DLD1 (cell line): Measurements from ENCODE around the gene TM9SF2.
"Not testable (repeated sequence)": the region's sequence is repeated elsewhere in the genome, so short reads cannot be mapped to it uniquely, and the experiment has no call there.

Source experiments
- in situ Hi-C: cut with HindIII; loops from 2 replicates; pipeline ENCODE4 v1.10.0; 2017; ENCODE audit warnings: low sequenced_read_pairs

TM9SF2 gene

GRCh38 chr13:99491750-99492149 is 9.5 kb upstream of the TM9SF2 start:
- in situ Hi-C loops, result not testable (repeated sequence)

- in situ Hi-C loops, result no loop called here
These were observed 5.6 kb upstream of the TM9SF2 start for GRCh38 chr13:99495466-99496183.

- in situ Hi-C loops, result no loop called here
These were observed 4.8 kb upstream of the TM9SF2 start for GRCh38 chr13:99496184-99497142.

- in situ Hi-C loops, result no loop called here
These were observed 2.8 kb upstream of the TM9SF2 start for GRCh38 chr13:99498171-99499161.

- in situ Hi-C loops, result no loop called here
These were observed 461 bp upstream of the TM9SF2 start for GRCh38 chr13:99500839-99501183.

GRCh38 chr13:99501848-99502301 is 603 bp downstream of the TM9SF2 start:
- in situ Hi-C loops, result no loop called here

GRCh38 chr13:99505814-99506269 is 4.6 kb downstream of the TM9SF2 start:
- in situ Hi-C loops, result no loop called here

- in situ Hi-C loops, result no loop called here
These were observed 5.4 kb downstream of the TM9SF2 start for GRCh38 chr13:99506634-99507033.

- in situ Hi-C loops, result no loop called here
These were observed 5.8 kb downstream of the TM9SF2 start for GRCh38 chr13:99507054-99507453.

- in situ Hi-C loops, result no loop called here
These were observed 6.3 kb downstream of the TM9SF2 start for GRCh38 chr13:99507551-99507950.

- in situ Hi-C loops, result no loop called here
These were observed 6.7 kb downstream of the TM9SF2 start for GRCh38 chr13:99507986-99508385.

- in situ Hi-C loops, result no loop called here
These were observed 8.2 kb downstream of the TM9SF2 start for GRCh38 chr13:99509479-99509878.

GRCh38 chr13:99514801-99515200 is 13.5 kb downstream of the TM9SF2 start:
- in situ Hi-C loops, result no loop called here

- in situ Hi-C loops, result no loop called here
These were observed 15.1 kb downstream of the TM9SF2 start for GRCh38 chr13:99516153-99516929.

- in situ Hi-C loops, result no loop called here
These were observed 16.3 kb downstream of the TM9SF2 start for GRCh38 chr13:99517577-99517976.

GRCh38 chr13:99517984-99518383 is 16.7 kb downstream of the TM9SF2 start:
- in situ Hi-C loops, result no loop called here

- in situ Hi-C loops, result no loop called here
These were observed 21.0 kb downstream of the TM9SF2 start for GRCh38 chr13:99522298-99522697.

GRCh38 chr13:99523838-99524237 is 22.6 kb downstream of the TM9SF2 start:
- in situ Hi-C loops, result no loop called here

GRCh38 chr13:99525967-99526366 is 24.7 kb downstream of the TM9SF2 start:
- in situ Hi-C loops, result no loop called here

GRCh38 chr13:99526549-99526948 is 25.3 kb downstream of the TM9SF2 start:
- in situ Hi-C loops, result no loop called here
